Islet of Langerhans (tissue), 1 donor: ENCODE results near the gene ADAM11.

ENCODE experiments used
- FAIRE-seq: peaks from one replicate; lab custom pipeline; 2011; peaks lifted over from hg19 to GRCh38; lab: Jason Lieb, UNC

ADAM11 gene

DNA sequence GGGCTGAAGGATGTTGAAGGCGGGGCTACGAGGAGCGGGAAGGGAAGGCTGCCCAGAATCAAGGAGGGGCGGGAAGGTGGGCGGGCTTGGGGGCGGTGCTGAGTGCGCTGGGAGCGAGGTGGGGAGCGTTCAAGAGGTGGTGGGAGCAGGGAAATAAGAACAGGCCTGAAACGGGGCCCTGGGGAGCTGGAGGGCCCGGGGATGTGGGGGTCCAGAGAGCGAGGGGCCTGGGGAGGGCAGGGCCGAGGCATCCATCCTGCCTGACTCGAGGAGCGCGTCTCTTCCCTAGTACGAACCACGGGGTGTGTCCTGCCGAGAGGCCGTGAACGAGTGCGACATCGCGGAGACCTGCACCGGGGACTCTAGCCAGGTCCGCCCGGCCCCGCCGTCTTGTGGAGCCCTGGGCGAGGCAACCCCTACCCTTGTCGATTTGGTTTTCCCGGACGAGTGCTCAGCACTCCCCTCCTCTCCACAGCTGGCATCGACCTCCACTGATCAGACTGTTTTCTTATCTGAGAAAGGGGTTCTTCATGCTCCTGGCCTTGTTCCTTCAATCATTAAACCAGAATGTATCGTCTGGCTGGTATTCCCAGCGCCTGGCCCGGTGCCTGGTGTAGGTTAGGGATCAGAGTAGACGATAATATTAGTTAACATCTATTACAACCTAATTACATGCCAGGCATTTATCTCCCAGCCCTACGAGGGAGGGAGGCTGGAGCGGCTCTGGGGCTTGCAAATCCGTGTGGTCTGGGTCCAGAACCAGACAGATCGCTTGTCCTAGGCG is 17.2 kb downstream of the ADAM11 start:
- FAIRE-seq = no peak

DNA sequence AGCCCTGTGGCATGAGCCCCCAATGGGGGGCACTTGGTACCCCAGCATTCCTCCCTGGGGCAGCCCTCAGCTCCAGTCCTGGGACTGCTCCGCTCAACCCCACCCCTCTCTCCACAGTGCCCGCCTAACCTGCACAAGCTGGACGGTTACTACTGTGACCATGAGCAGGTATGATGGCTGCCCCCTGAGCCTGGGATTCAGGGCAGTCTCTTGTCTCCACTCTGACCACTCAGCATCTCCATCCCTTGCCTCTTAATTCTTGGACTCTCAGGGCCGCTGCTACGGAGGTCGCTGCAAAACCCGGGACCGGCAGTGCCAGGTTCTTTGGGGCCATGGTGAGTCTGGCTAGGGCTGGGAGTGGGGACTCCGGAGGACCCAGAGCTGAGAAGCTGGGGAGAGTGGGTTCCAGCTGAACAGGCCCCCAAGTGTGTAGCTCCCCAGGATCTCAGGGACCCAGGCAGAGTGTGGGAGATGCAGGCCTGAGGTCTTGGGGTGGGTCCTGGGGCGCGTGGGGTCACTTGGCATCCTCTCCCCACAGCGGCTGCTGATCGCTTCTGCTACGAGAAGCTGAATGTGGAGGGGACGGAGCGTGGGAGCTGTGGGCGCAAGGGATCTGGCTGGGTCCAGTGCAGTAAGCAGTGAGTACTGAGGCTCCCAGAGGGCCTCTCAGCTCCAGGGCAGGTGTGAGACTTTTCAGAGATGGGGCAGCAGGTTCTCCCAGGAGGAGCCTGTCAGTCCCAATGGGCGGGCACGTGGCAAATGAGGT is 18.0 kb downstream of the ADAM11 start:
- FAIRE-seq = no peak

DNA sequence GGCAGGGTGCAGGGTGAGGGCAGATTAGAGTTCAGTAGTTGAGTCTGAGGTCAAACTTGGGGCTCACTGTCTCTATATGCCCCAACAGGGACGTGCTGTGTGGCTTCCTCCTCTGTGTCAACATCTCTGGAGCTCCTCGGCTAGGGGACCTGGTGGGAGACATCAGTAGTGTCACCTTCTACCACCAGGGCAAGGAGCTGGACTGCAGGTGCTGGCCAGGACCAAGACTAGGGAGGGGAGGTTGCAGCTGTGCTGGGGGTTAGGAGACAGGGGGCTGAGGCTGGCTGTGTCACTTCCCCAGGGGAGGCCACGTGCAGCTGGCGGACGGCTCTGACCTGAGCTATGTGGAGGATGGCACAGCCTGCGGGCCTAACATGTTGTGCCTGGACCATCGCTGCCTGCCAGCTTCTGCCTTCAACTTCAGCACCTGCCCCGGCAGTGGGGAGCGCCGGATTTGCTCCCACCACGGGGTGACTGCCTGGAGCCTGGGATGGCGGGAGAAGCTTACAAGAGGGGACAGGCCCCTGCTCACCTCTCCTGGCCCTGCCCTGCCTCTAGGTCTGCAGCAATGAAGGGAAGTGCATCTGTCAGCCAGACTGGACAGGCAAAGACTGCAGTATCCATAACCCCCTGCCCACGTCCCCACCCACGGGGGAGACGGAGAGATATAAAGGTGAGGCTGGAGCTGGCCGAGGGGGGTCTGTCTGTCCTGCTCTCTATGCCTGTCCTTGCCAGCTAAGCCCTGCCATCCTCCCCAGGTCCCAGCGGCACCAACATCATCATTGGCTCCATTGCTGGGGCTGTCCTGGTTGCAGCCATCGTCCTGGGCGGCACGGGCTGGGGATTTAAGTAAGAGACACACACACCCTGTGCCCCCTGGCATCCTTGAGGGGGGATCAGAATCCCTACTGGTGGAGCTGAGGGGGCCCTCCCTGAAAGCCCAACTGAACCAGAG is 18.9 kb downstream of the ADAM11 start:
- no peak for FAIRE-seq

DNA sequence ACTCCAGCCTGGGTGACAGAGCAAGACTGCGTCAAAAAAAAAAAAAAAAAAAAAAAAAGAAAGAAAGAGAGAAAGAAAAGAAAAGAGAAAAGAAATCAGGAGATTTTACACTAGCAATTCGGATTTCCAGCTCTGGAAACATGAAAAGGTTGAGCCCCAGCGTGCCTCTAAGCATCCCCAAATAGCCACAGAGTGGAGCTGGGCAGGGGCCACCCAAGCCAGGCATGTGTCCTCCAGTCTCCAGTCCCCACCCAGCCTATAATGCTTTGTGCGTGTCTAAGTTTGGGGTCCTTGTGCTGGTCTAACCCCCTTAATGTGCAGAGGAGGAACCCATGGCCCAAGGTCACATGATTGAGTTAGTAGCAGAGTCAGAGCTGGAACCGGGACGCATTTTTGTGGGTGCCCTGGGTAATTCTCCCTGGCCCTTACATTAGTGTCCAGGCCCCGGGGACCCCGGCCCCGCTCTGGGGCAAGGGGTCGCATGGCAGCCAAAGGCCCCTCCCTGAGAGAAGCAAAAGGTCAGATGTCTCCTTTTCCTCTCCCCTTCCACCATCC is 19.9 kb downstream of the ADAM11 start:
- no peak for FAIRE-seq

DNA sequence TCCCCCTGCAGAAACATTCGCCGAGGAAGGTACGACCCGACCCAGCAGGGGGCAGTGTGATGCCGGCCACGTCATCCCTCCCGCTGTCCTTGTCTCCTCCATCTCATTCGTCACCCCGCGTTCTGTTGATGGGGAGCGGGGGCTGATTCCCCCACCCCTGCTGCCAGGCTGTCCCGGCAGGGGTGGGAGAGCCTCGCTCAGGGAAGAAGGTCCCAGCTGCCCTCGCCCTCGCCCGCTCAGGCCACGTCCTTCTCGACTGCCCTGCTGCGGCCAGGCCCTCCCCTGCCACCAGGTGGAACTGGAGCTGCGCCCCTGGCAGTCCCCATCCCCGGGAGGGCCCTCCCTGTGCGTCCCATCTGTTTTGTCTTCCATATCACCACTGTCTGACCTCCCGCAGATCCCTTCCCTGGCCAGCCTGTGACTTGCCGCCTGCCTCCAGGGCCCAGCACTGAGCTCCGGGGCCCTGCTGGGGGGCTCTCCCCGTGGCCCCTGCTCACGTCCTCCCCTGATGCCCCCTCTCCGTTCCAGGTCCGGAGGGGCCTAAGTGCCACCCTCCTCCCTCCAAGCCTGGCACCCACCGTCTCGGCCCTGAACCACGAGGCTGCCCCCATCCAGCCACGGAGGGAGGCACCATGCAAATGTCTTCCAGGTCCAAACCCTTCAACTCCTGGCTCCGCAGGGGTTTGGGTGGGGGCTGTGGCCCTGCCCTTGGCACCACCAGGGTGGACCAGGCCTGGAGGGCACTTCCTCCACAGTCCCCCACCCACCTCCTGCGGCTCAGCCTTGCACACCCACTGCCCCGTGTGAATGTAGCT is 20.6 kb downstream of the ADAM11 start:
- FAIRE-seq = no peak

DNA sequence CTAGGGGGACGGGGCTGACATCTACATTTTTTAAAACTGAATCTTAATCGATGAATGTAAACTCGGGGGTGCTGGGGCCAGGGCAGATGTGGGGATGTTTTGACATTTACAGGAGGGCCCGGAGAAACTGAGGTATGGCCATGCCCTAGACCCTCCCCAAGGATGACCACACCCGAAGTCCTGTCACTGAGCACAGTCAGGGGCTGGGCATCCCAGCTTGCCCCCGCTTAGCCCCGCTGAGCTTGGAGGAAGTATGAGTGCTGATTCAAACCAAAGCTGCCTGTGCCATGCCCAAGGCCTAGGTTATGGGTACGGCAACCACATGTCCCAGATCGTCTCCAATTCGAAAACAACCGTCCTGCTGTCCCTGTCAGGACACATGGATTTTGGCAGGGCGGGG is 21.4 kb downstream of the ADAM11 start:
- no peak for FAIRE-seq

DNA sequence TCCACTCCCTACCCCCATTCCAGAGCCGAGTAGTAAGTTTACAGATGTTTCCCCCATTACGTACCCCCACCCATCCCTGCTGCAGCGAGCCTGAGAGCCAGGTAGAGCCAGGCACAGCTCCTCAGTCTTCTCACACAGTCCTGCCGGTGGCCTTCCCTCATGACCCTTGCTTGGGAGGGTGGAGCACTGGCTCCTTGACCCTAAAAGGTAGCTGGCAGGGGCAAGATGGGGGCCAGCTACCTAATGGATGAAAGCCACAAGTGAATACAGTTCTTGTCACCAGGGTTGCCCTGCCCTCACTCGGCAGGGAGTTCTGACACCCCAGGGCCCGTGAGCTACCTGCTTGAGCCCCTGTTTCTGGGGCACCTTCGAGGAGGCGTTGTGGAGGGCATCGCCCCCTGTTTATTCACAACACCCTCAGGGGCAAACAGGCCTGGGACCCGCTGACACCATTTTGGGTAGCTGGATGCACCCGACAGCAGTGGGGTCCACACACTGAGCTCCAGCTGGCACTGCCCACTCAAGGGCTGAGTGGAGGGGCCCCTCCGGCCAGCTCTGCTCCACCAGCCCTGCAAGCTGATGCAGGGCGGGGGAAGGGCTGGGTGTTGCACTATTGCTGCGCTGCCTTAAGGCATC is 22.2 kb downstream of the ADAM11 start:
- FAIRE-seq = no peak

DNA sequence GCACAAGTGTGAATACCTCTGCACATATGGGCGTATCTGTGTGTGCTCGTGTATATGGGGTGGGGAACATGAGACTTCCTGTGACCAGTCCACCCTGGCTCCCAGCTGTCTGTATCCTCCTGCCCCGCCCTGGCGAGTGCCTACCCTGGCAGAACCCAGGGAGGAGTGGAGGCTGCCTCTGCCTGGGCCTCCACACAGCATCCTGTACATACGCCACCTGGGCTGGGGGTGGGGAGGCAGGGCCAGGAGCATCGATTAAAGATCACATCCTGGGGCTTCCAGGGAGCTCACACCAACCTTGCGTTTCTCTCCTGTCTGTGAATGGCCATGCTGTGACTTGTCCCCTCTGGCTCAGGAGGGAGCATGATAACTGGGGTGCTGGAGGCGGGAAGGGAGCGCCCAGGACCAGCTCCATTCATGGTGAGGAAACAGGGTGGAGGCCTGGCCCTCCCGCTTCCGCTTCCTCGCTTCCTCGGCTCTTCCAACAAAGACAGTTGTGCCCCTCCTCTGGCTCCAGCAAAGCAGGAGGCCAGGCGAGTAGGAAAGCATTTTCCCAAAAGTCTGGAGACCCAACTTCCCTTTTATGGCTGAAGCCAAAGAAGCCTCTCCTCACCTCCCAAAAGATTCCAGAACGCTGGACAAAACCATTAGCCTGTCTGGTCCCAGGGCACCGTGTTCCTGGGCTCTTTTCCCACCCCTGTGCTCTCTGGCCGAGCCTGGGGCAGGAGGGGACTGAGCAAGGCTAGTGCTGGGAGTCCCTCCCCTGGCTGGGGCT is 22.9 kb downstream of the ADAM11 start:
- FAIRE-seq = no peak

DNA sequence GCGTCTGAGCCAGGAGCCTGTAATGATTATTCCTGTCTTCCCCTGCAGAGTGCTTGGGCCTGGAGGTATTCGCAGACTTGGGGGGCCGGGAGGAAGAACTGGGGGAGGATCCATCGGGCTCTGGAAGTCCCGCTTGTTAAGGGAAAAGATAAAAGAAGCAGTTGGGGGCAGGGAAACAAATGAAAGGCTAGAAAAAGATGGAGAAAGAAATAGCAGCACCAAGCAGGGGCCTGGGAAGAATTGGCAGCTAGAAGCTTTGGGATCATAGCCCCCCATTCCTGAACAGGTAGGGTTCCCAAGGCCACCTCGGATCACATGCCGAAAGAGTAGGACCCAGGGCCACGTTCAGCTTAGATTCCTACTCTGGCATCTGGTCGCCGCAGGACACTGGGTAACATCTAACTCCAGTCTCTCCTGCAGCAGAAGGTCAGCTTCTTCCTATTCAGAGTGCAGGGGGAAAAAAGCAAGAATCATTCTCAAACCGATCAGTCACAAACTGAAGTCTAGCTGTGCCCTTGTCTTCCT is 23.6 kb downstream of the ADAM11 start:
- no peak for FAIRE-seq

DNA sequence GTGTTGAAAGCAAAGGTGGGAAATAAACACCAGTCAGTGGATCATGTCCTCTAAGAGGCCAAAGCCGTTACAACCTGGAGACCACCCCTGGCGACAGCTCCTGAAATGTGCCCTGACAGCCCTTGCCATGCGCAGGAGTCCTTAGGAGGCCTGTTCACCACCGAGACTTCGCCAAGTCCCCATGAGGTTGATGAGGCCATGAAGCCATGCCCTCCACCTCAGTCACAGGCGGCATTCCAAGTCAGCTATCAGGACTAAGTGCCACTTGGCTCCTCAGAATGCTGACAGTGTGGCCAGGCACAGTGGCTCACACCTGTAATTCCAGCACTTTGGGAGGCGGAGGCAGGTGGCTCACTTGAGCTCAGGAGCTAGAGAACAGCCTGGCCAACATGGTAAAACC is 27.1 kb downstream of the ADAM11 start:
- FAIRE-seq = no peak

DNA sequence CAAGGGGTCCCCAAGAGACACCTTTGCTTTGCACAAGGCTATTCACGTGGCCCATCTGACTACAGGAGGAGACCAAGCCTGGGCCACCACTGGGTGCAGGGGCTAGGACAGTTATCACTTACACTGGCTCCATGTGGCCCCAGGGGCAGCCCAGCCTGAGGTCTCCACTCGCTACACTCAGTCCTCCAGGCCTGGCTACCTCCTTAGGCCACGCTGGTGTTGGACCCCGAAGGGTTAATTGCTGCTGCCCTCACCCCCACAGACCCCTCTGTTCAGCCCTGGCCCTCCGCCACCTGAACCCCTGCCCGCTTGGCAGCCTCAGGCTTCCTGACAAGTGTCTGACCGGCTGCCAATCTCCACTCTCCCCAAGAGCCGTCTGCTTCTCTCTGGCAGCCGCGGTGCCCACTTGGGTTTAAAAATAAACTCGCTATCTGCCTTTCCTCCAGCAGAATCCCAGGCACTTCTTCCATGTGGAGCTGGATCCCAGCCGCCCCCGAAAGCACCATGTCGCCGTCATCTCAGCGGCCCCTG is 27.8 kb downstream of the ADAM11 start:
- FAIRE-seq = no peak

DNA sequence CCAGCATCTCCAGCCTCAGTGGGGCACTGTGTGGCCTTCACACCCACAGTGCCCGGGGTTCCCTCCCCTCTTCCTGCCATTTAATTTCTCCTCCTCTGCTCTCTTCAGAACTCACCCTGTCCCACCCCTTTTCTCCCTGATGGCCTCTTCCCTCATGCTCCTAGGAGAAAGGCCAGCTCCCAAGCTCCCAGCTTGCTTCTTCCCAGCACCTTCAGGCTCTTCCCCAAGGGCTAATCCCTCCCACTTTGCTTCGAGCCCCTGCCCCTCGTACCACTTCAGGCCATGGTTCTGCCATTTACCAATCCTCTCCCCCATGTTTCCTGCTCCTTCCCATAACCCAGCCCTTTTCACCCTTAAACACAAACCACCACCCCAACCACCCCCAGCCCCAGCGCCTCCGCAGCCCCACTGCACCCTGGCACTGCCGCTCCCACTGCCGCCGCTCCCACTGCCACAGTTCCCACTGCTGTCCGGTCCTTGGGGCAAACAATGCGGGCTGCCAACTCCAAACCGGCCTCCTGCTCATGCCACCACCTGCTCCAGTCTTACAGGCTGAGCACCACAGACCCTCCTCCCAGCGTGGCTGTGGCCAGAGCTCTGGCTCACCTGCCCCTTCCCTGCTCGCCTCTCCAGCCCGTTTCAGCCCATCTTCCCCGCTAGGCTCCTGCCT is 28.6 kb downstream of the ADAM11 start:
- no peak for FAIRE-seq

DNA sequence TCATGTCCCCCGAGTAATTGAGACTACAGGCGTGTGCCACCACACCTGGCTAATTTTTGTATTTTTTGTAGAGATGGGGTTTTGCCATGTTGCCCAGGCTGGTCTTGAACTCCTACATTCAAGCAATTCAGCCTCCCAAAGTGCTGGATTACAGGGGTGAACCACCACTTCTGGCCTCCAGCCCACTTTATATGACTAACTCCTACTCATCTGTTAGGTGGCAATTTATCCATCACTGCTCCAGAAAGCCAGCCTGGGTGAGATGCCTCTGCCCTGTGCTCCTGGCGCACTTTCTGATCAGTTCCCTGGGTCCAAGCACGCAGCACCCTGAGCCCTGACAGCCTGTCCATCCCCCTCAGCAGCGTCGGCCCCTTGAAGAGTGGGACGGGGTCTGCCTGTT is 29.4 kb downstream of the ADAM11 start:
- FAIRE-seq = no peak

DNA sequence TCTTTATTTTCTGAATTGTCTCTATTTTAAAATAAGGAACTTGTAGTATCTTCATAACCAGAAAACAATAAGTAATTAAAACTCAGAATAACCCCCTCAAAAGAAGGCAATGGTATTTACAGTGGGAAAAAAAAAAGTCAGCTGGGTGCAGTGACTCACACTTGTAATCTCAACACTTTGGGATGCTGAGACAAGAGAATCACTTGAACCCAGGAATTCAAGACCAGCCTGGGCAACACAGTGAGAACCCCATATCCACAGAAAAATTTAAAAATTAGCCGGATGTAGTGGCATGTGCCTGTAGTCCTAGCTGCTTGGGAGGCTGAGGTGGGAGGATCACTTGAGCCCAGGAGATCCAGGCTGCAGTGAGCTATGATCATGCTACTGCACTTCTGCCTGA is 33.5 kb downstream of the ADAM11 start:
- FAIRE-seq = no peak

DNA sequence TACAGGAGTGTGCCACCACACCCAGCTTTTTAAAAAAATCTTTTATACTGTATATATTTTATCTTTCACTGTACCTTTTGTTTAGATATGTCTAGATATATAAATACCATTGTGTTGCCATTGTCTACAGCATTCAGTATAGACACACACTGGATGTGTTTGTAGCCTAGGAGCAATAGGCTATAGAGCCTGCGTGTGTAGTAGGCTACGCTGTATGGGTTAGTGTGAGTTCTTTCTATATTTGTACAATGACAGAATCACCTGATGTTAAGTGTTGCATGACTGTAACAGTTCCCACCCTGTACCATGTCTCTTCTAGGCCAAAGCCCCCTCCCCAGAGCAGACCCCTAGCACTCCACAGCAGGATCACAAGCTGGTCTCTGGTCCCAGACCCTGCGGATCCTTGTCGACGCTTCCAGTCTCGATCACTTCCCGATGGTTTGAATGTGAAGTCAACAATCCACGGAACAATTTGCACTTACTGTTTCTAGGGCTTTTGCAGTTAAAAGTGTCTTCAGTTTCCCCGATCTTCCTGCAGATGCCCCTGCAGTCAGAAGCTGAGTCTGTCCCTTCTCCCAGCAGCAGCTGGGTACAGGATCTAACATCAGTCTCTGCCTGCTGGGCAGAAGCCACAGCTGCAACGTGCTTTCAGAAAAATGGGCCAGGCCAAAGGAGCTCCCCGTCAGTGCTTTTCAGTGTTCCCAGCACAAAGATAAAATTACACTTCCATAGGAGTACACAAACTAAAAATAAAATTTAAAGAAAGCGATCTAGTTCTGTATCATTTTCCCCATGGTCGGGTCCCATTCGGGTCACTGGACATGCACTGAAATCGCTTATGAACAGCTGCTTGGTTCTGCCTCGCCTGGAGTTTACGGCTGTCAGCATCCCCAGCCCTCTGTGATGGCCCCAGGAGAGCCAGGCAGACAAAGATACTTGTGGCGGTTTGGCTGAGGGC is 35.4 kb downstream of the ADAM11 start:
- no peak for FAIRE-seq

DNA sequence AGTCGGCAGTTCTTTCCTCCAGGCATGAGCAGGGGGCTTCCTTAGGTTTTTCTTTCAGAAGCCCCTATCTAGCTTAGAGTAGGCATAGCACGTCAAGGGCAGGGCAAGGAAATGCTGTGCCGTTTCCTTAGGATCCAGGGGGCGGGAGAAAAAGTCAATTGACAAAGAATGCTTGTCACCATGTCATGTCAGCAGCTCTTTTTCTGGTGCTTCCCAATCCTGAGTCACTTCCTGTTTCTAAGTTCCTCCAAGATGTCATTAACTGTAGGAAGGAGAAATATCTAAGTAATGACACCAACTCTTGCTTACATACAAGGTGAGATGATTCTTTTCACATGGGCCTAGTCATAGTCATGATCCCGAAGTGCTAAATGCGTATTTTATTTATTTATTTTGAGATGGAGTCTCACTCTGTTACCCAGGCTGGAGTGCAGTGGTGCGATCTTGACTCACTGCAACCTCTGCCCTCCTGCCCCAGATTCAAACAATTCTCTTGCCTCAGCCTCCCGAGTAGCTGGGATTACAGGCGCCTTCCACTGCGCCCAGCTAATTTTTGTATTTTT is 36.1 kb downstream of the ADAM11 start:
- FAIRE-seq = no peak

DNA sequence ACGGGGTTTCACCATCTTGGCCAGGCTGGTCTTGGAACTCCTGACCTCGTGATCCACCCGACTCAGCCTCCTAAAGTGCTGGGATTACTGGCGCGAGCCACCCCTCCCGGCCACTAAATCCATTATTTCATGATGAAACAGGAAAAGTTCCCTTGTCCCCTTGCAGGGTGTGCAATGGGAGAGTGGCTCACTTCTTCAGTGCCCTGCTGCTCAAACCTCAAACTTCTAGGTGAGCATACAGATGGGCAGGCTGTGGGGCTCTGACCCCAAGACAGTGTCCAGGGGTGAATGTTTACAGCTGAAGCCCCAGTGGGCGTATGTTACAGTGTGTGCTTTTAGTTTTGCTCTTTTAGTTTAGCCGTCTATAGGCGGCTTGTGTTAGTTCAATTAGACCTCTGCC is 36.6 kb downstream of the ADAM11 start:
- no peak for FAIRE-seq

DNA sequence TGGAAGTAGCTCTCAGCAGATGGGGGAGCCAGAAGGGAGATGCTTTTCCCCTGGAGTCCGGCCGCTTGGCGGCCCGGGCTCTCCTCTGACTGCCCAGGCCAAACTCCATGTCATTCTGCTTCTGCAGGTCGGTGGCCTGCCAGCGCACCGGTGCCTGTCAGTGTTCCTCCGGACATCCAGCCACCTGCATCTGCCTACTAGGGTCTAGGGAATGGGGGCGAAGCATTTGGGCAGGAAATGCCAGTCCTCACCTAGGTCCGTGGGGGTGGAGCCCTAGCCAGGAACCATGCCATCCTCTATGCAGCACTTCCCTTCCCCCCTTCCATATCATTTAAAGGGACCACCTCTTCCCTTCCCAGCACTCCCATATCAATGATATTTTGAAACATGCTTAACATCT is 37.1 kb downstream of the ADAM11 start:
- FAIRE-seq = no peak
